Adipocyte (in vitro differentiated cells): ENCODE data around the gene CMTM4.
"Not testable (repeated sequence)": the region's sequence is repeated elsewhere in the genome, so short reads cannot be mapped to it uniquely, and the experiment has no call there.

Experiments
- DNase-seq: peaks from one replicate; pipeline ENCODE4 v3.0.0-alpha.2; 2015; ENCODE audit warnings: low read depth
- H3K27me3 ChIP-seq: replicated peaks from 2 replicates; pipeline ENCODE4 v1.7.0; 2013; ENCODE audit warnings: mild to moderate bottlenecking, low read length, moderate library complexity; ENCODE audit not compliant: control insufficient read depth, insufficient read depth
- H3K36me3 ChIP-seq: 2 replicates; pipeline ENCODE4 v1.7.0; 2013; ENCODE audit warnings: low read length, mild to moderate bottlenecking, moderate library complexity; ENCODE audit not compliant: control insufficient read depth, insufficient read depth, severe bottlenecking
- H3K4me1 ChIP-seq: 2 replicates; pipeline ENCODE4 v1.7.0; 2013; ENCODE audit warnings: mild to moderate bottlenecking, low read length, moderate library complexity; ENCODE audit not compliant: control insufficient read depth, insufficient read depth
- H3K4me3 ChIP-seq: 2 replicates; pipeline ENCODE4 v1.7.0; 2013; ENCODE audit warnings: mild to moderate bottlenecking, low read length, moderate library complexity
- H3K9ac ChIP-seq: 2 replicates; pipeline ENCODE4 v1.7.0; 2013; ENCODE audit warnings: mild to moderate bottlenecking, low read length, moderate library complexity
- H3K9me3 ChIP-seq: 2 replicates; pipeline ENCODE4 v1.7.0; 2013; ENCODE audit warnings: mild to moderate bottlenecking, low read length, moderate library complexity; ENCODE audit not compliant: control insufficient read depth

CMTM4 gene

DNA sequence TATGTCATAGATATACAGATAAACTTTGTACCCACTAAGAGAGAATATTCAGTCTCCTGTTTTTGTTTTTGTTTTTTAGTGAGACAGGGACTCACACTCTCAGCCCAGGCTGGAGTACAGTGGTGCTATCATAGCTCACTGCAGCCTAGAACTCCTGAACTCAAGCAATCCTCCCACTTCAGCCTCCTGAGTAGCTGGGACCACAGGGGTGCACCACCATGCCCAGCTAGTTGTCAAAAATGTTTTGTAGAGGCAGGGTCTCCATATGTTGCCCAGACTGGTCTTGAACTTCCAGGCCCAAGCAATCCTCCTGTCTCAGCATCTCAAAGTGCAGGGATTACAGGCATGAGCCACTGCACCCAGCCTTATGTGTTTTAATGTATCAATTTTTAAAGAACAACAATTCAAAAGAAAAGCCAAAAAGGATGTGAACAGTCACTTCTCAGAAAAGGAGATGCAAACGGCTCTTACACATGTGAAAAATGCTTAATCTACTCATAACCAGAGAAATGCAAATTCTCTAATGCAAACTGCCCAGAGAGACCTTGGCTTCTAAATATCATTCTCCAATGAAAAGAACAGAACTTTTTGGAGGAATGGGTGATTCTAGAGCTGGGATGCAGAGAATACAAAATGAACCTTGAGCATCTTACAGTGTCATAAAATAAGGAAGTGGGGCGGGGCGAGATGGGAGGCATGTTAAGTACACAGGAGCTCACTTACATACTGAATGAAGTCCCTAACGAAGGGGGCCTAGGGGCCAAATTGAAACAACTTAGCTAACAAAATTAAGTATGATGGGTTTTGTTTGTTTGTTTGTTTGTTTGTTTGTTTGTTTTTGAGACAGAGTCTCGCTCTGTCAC is 99.3 kb downstream of the CMTM4 start:
- no peaks in the 10 kb centered on the region for H3K4me1 ChIP-seq

GRCh38 chr16:66596559-66596958 is 100.0 kb downstream of the CMTM4 start:
- not testable (repeated sequence) for H3K4me3 ChIP-seq, H3K36me3 ChIP-seq, DNase-seq, H3K4me1 ChIP-seq, H3K9ac ChIP-seq, H3K27me3 ChIP-seq, H3K9me3 ChIP-seq

More for the DNA sequence above, 99.3 kb downstream of the CMTM4 start:
- peaks cover 5% of the 10 kb centered on the region for H3K27me3 ChIP-seq
- no peak overlapping the region for H3K4me3 ChIP-seq
- DNase-seq: no peak
- H3K9ac ChIP-seq: no peak overlapping the region
- H3K36me3 ChIP-seq: no peaks in the 10 kb centered on the region
- peaks cover 3% of the 10 kb centered on the region for H3K9me3 ChIP-seq

DNA sequence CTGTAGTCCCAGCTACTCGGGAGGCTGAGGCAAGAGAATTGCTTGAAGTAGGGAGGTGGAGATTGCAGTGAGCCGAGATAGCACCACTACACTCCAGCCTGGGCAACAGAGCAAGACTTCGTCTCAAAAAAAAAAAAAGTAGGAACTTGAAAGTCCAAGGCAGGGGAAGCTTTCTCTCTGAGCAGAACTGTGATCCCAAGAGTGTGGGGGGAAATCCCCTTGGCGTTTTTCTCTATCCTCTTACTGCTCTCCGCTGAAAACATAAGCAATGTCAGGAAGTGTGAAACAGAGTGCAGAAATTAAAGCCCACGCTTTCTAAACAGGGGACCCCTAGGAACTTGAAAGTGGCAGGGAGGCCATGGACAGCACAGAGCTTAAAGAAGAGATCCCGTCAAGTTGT is 101.8 kb downstream of the CMTM4 start:
- no peaks in the 10 kb centered on the region for H3K36me3 ChIP-seq
- H3K9ac ChIP-seq: no peak overlapping the region
- no peak for DNase-seq
- no peak overlapping the region for H3K4me3 ChIP-seq
- H3K9me3 ChIP-seq: peaks cover 3% of the 10 kb centered on the region
- H3K4me1 ChIP-seq: no peaks in the 10 kb centered on the region
- peaks cover 5% of the 10 kb centered on the region for H3K27me3 ChIP-seq

DNA sequence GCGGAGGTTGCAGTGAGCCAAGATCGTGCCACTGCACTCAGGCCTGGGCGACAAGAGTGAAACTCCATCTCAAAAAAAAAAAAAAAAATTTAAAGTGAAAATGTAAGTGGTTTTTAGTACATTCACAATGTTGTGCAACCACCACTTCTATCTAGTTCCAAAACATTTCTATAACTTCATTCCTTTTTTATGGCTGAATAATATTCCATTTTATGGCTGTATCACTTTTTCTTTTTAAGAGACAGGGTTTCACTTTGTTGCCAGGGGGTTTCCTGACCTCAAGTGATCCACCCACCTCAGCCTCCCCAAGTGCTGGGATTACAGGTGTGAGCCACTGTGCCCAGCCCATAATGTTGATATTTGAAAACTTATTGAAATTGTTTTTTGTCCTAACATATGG is 103.7 kb downstream of the CMTM4 start:
- H3K4me1 ChIP-seq: no peaks in the 10 kb centered on the region
- peaks cover 3% of the 10 kb centered on the region for H3K9me3 ChIP-seq
- no peaks in the 10 kb centered on the region for H3K36me3 ChIP-seq
- no peak overlapping the region for H3K4me3 ChIP-seq
- H3K27me3 ChIP-seq: peaks cover 5% of the 10 kb centered on the region
- no peak for DNase-seq
- no peak overlapping the region for H3K9ac ChIP-seq

DNA sequence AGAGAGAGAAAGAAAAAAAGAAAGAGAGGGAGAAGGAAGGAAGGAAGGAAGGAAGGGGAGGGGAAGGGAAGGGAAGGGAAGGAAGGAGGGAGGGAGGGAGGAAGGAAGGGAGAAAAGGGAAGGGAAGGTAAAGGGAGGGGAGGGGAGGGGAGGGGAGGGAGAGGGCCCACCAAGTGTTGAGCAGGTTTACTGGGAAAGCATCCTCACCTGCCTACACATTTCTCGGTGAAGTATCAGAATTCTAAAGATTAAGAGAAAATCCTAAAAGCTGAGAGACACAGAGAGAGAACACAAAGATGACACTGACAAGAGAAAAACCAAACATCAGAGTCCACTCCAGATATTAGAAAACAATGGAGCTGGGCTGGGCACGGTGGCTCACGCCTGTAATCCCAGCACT is 104.3 kb downstream of the CMTM4 start:
- H3K36me3 ChIP-seq: no peaks in the 10 kb centered on the region
- no peak overlapping the region for H3K9ac ChIP-seq
- no peak overlapping the region for H3K4me3 ChIP-seq
- H3K4me1 ChIP-seq: no peaks in the 10 kb centered on the region
- peaks cover 3% of the 10 kb centered on the region for H3K9me3 ChIP-seq
- peaks cover 5% of the 10 kb centered on the region for H3K27me3 ChIP-seq
- DNase-seq: no peak

- peaks cover 5% of the 10 kb centered on the region for H3K27me3 ChIP-seq
- H3K4me3 ChIP-seq: no peak overlapping the region
- no peak for DNase-seq
- H3K9me3 ChIP-seq: peaks cover 3% of the 10 kb centered on the region
- no peaks in the 10 kb centered on the region for H3K4me1 ChIP-seq
- H3K9ac ChIP-seq: no peak overlapping the region
- H3K36me3 ChIP-seq: no peaks in the 10 kb centered on the region
These were observed 105.5 kb downstream of the CMTM4 start for GRCh38 chr16:66591018-66591417.

GRCh38 chr16:66590322-66590721 is 106.2 kb downstream of the CMTM4 start:
- Histone ChIP-seq H3K9ac (no peak overlapping the region), H3K9me3 (peaks cover 3% of the 10 kb centered on the region), H3K4me1 (no peaks in the 10 kb centered on the region), H3K27me3 (peaks cover 5% of the 10 kb centered on the region), H3K4me3 (no peak overlapping the region), H3K36me3 (no peaks in the 10 kb centered on the region)
- DNase-seq: no peak

DNA sequence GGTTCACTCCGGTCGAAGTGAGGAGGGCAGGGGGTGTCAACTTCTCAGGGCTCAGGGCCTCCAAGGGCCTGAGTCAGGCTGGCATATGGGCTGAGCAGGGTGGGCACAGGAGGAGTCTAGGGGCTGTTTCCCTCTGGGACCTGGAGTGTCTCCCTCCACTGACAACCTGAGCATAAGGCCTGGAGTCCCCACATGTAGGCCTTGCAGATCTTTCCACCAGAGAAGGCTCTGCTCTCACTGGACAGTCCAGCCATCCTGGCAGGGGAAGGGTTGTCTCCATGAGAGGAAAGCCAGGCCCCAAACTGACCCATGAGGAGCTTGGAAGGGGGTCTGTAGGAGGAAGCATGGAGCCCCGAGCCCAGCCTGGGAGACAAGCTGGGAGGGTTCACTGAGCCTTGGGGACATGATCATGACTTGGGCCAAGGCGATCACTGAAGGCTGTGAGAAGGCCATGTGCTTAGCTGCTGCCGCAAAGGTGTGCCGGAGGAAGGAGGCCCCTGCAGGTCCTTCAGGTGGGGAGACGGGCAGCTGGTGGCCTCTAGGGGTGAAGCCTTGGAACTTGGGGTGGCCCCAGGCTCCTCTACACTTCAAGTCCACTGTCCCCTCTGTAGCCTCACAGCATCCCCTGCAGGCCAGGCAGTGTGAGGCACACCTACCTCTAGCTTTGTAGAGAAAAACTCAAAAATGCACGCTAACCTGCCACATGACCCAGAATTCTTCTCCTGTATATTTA is 107.4 kb downstream of the CMTM4 start:
- Histone ChIP-seq H3K9ac (no peak overlapping the region), H3K4me1 (no peaks in the 10 kb centered on the region), H3K27me3 (no peaks in the 10 kb centered on the region), H3K36me3 (no peaks in the 10 kb centered on the region), H3K9me3 (peaks cover 3% of the 10 kb centered on the region), H3K4me3 (no peak overlapping the region)
- DNase-seq: no peak

DNA sequence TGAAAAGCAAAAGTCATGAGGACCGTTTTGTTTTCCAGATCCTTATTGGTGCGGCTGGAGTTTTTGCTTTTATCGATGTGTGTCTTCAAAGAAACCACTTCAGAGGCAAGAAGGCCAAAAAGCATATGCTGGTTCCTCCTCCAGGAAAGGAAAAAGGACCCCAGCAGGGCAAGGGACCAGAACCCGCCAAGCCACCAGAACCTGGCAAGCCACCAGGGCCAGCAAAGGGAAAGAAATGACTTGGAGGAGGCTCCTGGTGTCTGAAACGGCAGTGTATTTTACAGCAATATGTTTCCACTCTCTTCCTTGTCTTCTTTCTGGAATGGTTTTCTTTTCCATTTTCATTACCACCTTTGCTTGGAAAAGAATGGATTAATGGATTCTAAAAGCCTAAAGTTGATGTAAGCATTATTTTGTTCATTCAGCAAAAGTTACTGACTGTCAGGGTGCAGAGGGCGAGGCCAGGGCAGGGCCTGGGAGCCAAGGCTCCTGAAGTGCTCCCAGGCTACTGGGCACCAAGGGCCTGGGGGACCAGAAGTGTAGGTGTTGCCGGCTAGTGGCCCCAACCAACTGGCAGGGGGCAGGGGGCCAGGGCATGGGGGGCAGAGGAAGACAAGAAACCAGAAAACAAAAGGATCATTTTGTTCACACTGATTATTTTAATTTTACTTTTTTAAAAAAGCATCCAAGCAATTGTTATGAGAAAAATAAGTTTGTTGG is 108.5 kb downstream of the CMTM4 start:
- no peaks in the 10 kb centered on the region for H3K4me1 ChIP-seq
- H3K9ac ChIP-seq: no peak overlapping the region
- DNase-seq: no peak
- H3K36me3 ChIP-seq: no peaks in the 10 kb centered on the region
- no peaks in the 10 kb centered on the region for H3K27me3 ChIP-seq
- no peaks in the 10 kb centered on the region for H3K9me3 ChIP-seq
- peak overlapping the region; percentile 28 for H3K4me3 ChIP-seq

DNA sequence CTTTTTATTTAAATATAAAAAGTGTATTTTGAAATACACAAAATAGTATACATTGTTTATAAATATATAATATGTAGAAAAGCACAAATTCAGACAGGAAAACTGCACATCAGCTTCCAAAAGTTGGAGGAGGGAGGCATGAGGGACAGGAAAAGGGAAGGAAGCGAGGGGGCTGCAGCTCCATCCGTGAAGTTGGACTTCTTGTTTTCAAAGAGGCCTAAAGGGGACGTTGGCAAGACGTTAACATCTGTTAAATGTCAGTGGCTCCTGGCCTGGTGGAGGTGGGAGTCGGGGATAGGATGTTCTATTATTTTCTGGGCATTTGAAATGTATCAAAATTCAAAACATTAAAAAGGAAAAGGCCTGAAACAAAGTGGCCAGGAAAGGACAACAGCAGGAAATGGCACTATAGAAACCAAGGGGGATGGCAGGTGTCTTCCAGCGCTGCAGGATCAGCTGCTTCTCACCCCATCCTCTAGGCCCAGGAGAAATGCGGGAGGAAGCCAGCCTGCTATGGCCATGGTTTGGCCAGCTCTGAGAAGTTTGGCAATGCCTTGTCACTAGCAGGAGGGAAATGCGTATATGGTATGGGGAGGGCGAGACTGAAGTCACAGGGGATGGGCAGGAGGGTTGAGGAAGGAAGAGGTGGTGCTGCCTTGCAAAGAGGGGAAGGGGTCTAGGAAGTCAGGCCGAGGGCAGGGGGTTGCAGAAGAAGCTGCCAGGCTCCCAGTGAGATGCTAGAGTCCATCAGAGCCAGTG is 110.9 kb downstream of the CMTM4 start:
- Histone ChIP-seq H3K9ac (no peak overlapping the region), H3K4me3 (no peak overlapping the region), H3K36me3 (no peaks in the 10 kb centered on the region), H3K27me3 (no peaks in the 10 kb centered on the region), H3K4me1 (peaks cover 17% of the 10 kb centered on the region), H3K9me3 (no peaks in the 10 kb centered on the region)
- DNase-seq: no peak
